Neural cell (in vitro differentiated cells): Measurements from ENCODE around the gene EFCAB6. TPM values are rescaled to one million over a fixed set of nuclear protein-coding genes. Genes with fewer than 3 reads are reported as not detected.

ENCODE experiments used
- H2AFZ ChIP-seq: fragments of 200-600, 300-800 bp; sonication (generic), shearing (Covaris generic); 2 replicates; pipeline ENCODE4 v1.6.0; 2014; ENCODE audit warnings: low read depth, mild to moderate bottlenecking, antibody characterized with exemption, low read length, moderate library complexity
- H3F3A ChIP-seq: fragments of 200-600 bp; shearing (Covaris generic); 2 replicates; pipeline ENCODE4 v1.6.1; 2016; ENCODE audit warnings: mild to moderate bottlenecking, moderate library complexity, mixed read lengths, antibody characterized with exemption, low read length; ENCODE audit not compliant: insufficient read depth, poor library complexity, severe bottlenecking
- H3K27ac ChIP-seq: fragments of 200-600, 300-800 bp; sonication (generic), shearing (Covaris generic); 2 replicates; pipeline ENCODE4 v1.5.1; 2014; ENCODE audit warnings: mild to moderate bottlenecking, low read length, moderate library complexity
- H3K27me3 ChIP-seq: fragments of 300-800, 200-600 bp; sonication (generic), shearing (Covaris generic); 2 replicates; pipeline ENCODE4 v1.6.0; 2014; ENCODE audit warnings: mild to moderate bottlenecking, low read depth, low read length, moderate library complexity; ENCODE audit not compliant: insufficient read depth
- H3K36me3 ChIP-seq: fragments of 300-800, 200-600 bp; sonication (generic), shearing (Covaris generic); 2 replicates; pipeline ENCODE4 v1.5.1; 2014; ENCODE audit warnings: mild to moderate bottlenecking, antibody characterized with exemption, low read length, moderate library complexity; ENCODE audit not compliant: insufficient read depth
- H3K4me2 ChIP-seq: fragments of 300-800, 200-600 bp; sonication (generic), shearing (Covaris generic); 2 replicates; pipeline ENCODE4 v1.6.0; 2014; ENCODE audit warnings: mild to moderate bottlenecking, low read length
- H3K4me3 ChIP-seq: fragments of 300-800, 200-600 bp; sonication (generic), shearing (Covaris generic); 2 replicates; pipeline ENCODE4 v1.5.1; 2014; ENCODE audit warnings: mild to moderate bottlenecking, low read length, moderate library complexity
- H3K79me2 ChIP-seq: fragments of 200-600 bp; shearing (Covaris generic); replicated peaks from 2 replicates; pipeline ENCODE4 v1.6.0; 2014; ENCODE audit warnings: mild to moderate bottlenecking, low read length, moderate library complexity; ENCODE audit not compliant: insufficient read depth
- H3K9ac ChIP-seq: fragments of 300-800, 200-600 bp; sonication (generic), shearing (Covaris generic); 2 replicates; pipeline ENCODE4 v1.6.1; 2016; ENCODE audit warnings: mild to moderate bottlenecking, low read length, mixed read lengths
- H3K9me2 ChIP-seq: fragments of 200-600 bp; shearing (Covaris generic); 2 replicates; pipeline ENCODE4 v1.6.1; 2016; ENCODE audit warnings: mild to moderate bottlenecking, low read length, mixed read lengths; ENCODE audit not compliant: insufficient read depth
- H3K9me3 ChIP-seq: fragments of 200-600, 300-800 bp; sonication (generic), shearing (Covaris generic); 2 replicates; pipeline ENCODE4 v1.6.1; 2016; ENCODE audit warnings: mild to moderate bottlenecking, mixed run types, low read length, moderate library complexity, mixed read lengths
- H4K20me1 ChIP-seq: fragments of 200-600 bp; shearing (Covaris generic); 2 replicates; pipeline ENCODE4 v1.6.1; 2016; ENCODE audit warnings: mild to moderate bottlenecking, mixed run types; ENCODE audit not compliant: insufficient read depth
- EP300 ChIP-seq: fragments of 450-650 bp; conservative IDR thresholded peaks from 2 replicates; pipeline ENCODE4 v1.6.1; 2014; ENCODE audit warnings: antibody characterized with exemption, mild to moderate bottlenecking, moderate library complexity; ENCODE audit not compliant: poor library complexity, severe bottlenecking
- EZH2 ChIP-seq: fragments of 200-600, 300-800 bp; shearing (Covaris generic), sonication (generic); IDR thresholded peaks from 2 replicates; pipeline ENCODE4 v1.6.1; 2014; ENCODE audit warnings: antibody characterized with exemption, low read length, borderline replicate concordance, mild to moderate bottlenecking; ENCODE audit not compliant: insufficient read depth, poor library complexity, severe bottlenecking
- MXI1 ChIP-seq: fragments of 450-650 bp; conservative IDR thresholded peaks from 2 replicates; pipeline ENCODE4 v1.6.1; 2014; ENCODE audit warnings: antibody characterized with exemption, mild to moderate bottlenecking; ENCODE audit not compliant: poor library complexity, severe bottlenecking
- POLR2AphosphoS5 ChIP-seq: IDR thresholded peaks from 2 replicates; pipeline ENCODE4 v1.6.1; 2012
- RAD21 ChIP-seq: fragments of 450-650 bp; conservative IDR thresholded peaks from 2 replicates; pipeline ENCODE4 v1.6.1; 2014; ENCODE audit warnings: antibody characterized with exemption, mild to moderate bottlenecking, moderate library complexity
- SMC3 ChIP-seq: fragments of 450-650 bp; conservative IDR thresholded peaks from 2 replicates; pipeline ENCODE4 v1.6.1; 2014; ENCODE audit warnings: antibody characterized with exemption, mild to moderate bottlenecking, moderate library complexity; ENCODE audit not compliant: poor library complexity
- TAF1 ChIP-seq: IDR thresholded peaks from 2 replicates; pipeline ENCODE4 v1.6.1; 2012; ENCODE audit warnings: low read depth
- polyA plus RNA-seq: library from polyadenylated mRNA; depleted of rRNA; stranded (reverse); fragments of >200 nt; gene quantifications from 2 replicates; pipeline ENCODE4 v1.2.3, GENCODE V29; 2014
- TF ChIP-seq, protein P1 (sequence below): fragments of 450-650 bp; IDR thresholded peaks from 2 replicates; pipeline ENCODE4 v1.5.1; 2014; ENCODE audit warnings: antibody characterized with exemption, mild to moderate bottlenecking, moderate library complexity; ENCODE audit not compliant: poor library complexity, severe bottlenecking
- TF ChIP-seq, protein P2 (sequence below): IDR thresholded peaks from 2 replicates; pipeline ENCODE4 v1.6.1; 2012; ENCODE audit warnings: borderline replicate concordance

EFCAB6 gene
- polyA plus RNA-seq, 1 donor from 2014 or later: 1.4 TPM

DNA sequence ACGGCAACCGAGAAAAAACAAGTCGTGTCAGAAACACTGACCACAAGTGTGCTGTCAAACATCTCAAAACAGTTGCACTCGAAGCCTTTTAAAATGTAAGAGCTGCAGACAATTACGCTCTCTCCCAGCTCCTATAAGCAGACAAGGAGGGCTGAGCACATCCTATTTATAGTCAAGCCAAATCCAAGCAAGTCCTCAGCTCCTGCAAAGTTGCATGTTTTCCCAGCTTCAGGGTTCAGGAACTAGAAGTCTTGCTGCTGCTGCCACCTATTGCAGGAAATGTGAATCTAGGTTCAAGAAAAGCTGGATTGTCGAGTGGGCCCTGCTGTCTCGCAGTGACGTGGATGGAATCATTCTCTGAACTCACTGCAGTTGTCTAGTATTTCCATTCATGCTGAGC lies 15.5 kb downstream of the EFCAB6 start:
- Histone ChIP-seq H3K36me3 (no peaks in the 10 kb centered on the region), H3K9me3 (no peaks in the 10 kb centered on the region), H4K20me1 (no peaks in the 10 kb centered on the region), H3K9ac (peak overlapping the region; percentile 17), H3K79me2 (no peaks in the 10 kb centered on the region), H3K9me2 (no peaks in the 10 kb centered on the region), H3K4me2 (no peak overlapping the region), H3K27ac (no peak overlapping the region), H3F3A (no peaks in the 10 kb centered on the region), H3K4me3 (no peak overlapping the region), H3K27me3 (no peaks in the 10 kb centered on the region), H2AFZ (no peak overlapping the region)
- TF ChIP-seq EP300 (no peak), RAD21 (peak; percentile 91), SMC3 (peak; percentile 91)
- TF ChIP-seq, protein P1, sequence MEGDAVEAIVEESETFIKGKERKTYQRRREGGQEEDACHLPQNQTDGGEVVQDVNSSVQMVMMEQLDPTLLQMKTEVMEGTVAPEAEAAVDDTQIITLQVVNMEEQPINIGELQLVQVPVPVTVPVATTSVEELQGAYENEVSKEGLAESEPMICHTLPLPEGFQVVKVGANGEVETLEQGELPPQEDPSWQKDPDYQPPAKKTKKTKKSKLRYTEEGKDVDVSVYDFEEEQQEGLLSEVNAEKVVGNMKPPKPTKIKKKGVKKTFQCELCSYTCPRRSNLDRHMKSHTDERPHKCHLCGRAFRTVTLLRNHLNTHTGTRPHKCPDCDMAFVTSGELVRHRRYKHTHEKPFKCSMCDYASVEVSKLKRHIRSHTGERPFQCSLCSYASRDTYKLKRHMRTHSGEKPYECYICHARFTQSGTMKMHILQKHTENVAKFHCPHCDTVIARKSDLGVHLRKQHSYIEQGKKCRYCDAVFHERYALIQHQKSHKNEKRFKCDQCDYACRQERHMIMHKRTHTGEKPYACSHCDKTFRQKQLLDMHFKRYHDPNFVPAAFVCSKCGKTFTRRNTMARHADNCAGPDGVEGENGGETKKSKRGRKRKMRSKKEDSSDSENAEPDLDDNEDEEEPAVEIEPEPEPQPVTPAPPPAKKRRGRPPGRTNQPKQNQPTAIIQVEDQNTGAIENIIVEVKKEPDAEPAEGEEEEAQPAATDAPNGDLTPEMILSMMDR: peak; percentile 90
- TF ChIP-seq, protein P2, sequence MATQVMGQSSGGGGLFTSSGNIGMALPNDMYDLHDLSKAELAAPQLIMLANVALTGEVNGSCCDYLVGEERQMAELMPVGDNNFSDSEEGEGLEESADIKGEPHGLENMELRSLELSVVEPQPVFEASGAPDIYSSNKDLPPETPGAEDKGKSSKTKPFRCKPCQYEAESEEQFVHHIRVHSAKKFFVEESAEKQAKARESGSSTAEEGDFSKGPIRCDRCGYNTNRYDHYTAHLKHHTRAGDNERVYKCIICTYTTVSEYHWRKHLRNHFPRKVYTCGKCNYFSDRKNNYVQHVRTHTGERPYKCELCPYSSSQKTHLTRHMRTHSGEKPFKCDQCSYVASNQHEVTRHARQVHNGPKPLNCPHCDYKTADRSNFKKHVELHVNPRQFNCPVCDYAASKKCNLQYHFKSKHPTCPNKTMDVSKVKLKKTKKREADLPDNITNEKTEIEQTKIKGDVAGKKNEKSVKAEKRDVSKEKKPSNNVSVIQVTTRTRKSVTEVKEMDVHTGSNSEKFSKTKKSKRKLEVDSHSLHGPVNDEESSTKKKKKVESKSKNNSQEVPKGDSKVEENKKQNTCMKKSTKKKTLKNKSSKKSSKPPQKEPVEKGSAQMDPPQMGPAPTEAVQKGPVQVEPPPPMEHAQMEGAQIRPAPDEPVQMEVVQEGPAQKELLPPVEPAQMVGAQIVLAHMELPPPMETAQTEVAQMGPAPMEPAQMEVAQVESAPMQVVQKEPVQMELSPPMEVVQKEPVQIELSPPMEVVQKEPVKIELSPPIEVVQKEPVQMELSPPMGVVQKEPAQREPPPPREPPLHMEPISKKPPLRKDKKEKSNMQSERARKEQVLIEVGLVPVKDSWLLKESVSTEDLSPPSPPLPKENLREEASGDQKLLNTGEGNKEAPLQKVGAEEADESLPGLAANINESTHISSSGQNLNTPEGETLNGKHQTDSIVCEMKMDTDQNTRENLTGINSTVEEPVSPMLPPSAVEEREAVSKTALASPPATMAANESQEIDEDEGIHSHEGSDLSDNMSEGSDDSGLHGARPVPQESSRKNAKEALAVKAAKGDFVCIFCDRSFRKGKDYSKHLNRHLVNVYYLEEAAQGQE: no peak

DNA sequence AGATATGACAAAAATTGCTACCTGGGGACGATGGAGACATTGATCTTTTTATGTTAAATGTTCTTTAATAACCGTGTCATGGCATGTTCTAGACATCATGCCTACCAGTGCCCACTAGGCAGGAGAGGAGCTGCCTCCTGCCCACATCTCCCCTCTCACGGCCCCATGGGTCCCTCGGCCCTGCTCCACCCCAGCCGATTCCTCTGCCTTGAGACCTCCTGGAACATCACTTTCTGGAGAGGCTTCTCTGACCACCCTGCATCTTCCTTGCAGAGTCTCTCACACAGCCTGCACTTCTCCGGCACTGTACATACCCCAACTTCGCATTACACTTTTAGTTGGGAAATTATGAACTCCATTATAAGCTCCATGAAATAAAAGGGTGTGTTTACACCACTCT lies 16.8 kb downstream of the EFCAB6 start:
- no peak for TF ChIP-seq RAD21
- TF ChIP-seq TAF1: no peak
- TF ChIP-seq MXI1: no peak
- no peak for TF ChIP-seq EZH2
- TF ChIP-seq, protein P1: no peak
- TF ChIP-seq SMC3: no peak
- no peak for TF ChIP-seq EP300
- TF ChIP-seq POLR2AphosphoS5: no peak
- Histone ChIP-seq H4K20me1 (no peaks in the 10 kb centered on the region), H3K4me2 (no peak overlapping the region), H3K9ac (no peak overlapping the region), H3K36me3 (no peaks in the 10 kb centered on the region), H3K27me3 (no peaks in the 10 kb centered on the region), H3K27ac (no peak overlapping the region), H3K9me2 (no peaks in the 10 kb centered on the region), H3K9me3 (no peaks in the 10 kb centered on the region), H3K4me3 (no peak overlapping the region), H2AFZ (no peak overlapping the region), H3F3A (no peaks in the 10 kb centered on the region), H3K79me2 (no peaks in the 10 kb centered on the region)
